ENCODE results near the gene C11orf86. TPM values are rescaled to one million over a fixed set of nuclear protein-coding genes. Genes with fewer than 3 reads are reported as not detected.

Gene C11orf86
- total RNA-seq, 1 experiment from 2014 or later = 0.25 TPM

DNA sequence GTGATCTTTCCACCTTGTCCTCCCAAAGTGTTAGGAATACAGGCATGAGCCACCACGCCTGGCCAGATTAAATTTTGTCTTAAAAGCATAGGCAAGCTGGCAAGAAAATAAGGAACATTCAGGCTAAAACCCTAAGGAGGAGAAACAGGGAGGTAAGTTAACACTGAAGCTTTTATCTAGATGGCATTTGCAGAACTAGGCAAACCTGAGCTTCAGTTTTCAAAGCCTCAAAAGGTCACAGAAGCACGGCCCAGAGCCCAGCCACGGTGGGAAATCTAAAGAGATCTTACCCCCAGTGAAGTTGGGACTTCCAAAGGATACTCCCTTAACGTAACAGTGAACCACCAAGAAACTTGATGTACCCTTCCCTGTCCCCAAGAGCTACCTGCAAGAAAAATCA, 45.4 kb upstream of the C11orf86 start:
- H4K20me1 ChIP-seq (ENCODE audit: insufficient read depth) = no peaks in the 10 kb centered on the region
- CTCF ChIA-PET = no interaction called here
- no peak overlapping the region for H3K4me3 ChIP-seq (replicated peaks in 1 of 2; ENCODE audit: low read depth in 1 of 2, low read length in 2 of 2)
- RAD21 ChIA-PET (ENCODE audit: low non-redundant PET in 1 of 2, low total read pairs in 2 of 2, uncharacterized antibody in 2 of 2, unreplicated experiment in 2 of 2) = no interaction called here
- no peak overlapping the region for H3K9ac ChIP-seq (ENCODE audit: low read length)
- H3K79me2 ChIP-seq (ENCODE audit: insufficient read depth, low read length) = no peaks in the 10 kb centered on the region
- no peaks in the 10 kb centered on the region for H3K9me2 ChIP-seq (ENCODE audit: insufficient read depth)
- DNase-seq (ENCODE audit: low read depth, low spot score) = no peak
- H3K27me3 ChIP-seq (ENCODE audit: insufficient read depth, low read length) = no peaks in the 10 kb centered on the region
- intact Hi-C loops (cut with micrococcal nuclease) = no loop called here
- peaks cover 0 to 14% of the 10 kb centered on the region in 2 experiments; a peak in 1 of 4 replicates for H3K4me1 ChIP-seq (ENCODE audit: control insufficient read depth in 1 of 2, insufficient read depth in 2 of 2, low read length in 2 of 2)
- H3K4me2 ChIP-seq (ENCODE audit: low read length) = no peak overlapping the region
- ATAC-seq = no peak
- no peaks in the 10 kb centered on the region for H3K36me3 ChIP-seq (ENCODE audit: control insufficient read depth in 1 of 2, insufficient read depth in 2 of 2, low read length in 2 of 2)
- no peaks in the 10 kb centered on the region for H3K9me3 ChIP-seq (ENCODE audit: control insufficient read depth in 1 of 2, insufficient read depth in 1 of 2, low read depth in 1 of 2, low read length in 2 of 2)
- no peak overlapping the region for H2AFZ ChIP-seq (ENCODE audit: low read depth, low read length, poor library complexity, severe bottlenecking)
- BruUV-seq (replicated peaks) = no TSS peak
- H3K27ac ChIP-seq (ENCODE audit: low read depth, low read length) = no peak overlapping the region
- TF ChIP-seq YY1 (IDR thresholded peaks at IDR 0.05; ENCODE audit: extremely low read depth, insufficient replicate concordance, low read depth, low read length) (no peak), ZNF274 (IDR thresholded peaks at IDR 0.05; ENCODE audit: low read depth, low read length) (no peak), ELF1 (IDR thresholded peaks at IDR 0.05; ENCODE audit: borderline replicate concordance, low read depth) (no peak), ZFX (IDR thresholded peaks at IDR 0.05) (no peak), EGR1 (IDR thresholded peaks at IDR 0.05; ENCODE audit: low read depth) (no peak), SRF (IDR thresholded peaks at IDR 0.05; ENCODE audit: low read depth) (no peak)
- TF ChIP-seq, protein P1, sequence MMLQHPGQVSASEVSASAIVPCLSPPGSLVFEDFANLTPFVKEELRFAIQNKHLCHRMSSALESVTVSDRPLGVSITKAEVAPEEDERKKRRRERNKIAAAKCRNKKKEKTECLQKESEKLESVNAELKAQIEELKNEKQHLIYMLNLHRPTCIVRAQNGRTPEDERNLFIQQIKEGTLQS (IDR thresholded peaks at IDR 0.05) = no peak
- TF ChIP-seq, protein P2, sequence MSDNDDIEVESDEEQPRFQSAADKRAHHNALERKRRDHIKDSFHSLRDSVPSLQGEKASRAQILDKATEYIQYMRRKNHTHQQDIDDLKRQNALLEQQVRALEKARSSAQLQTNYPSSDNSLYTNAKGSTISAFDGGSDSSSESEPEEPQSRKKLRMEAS (IDR thresholded peaks at IDR 0.05) = no peak
- TF ChIP-seq, protein P3, sequence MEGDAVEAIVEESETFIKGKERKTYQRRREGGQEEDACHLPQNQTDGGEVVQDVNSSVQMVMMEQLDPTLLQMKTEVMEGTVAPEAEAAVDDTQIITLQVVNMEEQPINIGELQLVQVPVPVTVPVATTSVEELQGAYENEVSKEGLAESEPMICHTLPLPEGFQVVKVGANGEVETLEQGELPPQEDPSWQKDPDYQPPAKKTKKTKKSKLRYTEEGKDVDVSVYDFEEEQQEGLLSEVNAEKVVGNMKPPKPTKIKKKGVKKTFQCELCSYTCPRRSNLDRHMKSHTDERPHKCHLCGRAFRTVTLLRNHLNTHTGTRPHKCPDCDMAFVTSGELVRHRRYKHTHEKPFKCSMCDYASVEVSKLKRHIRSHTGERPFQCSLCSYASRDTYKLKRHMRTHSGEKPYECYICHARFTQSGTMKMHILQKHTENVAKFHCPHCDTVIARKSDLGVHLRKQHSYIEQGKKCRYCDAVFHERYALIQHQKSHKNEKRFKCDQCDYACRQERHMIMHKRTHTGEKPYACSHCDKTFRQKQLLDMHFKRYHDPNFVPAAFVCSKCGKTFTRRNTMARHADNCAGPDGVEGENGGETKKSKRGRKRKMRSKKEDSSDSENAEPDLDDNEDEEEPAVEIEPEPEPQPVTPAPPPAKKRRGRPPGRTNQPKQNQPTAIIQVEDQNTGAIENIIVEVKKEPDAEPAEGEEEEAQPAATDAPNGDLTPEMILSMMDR (IDR thresholded peaks at IDR 0.05 in 2 of 3, conservative IDR thresholded peaks at IDR 0.05 in 1 of 3; ENCODE audit: borderline replicate concordance in 1 of 3, insufficient read depth in 1 of 3, low read depth in 2 of 3, low read length in 2 of 3) = no peak
- POLR2A ChIA-PET = no interaction called here
